ENCODE data around the gene CBFA2T3.

GRCh38 chr16:88876942-88877526 lies 100.0 kb downstream of the CBFA2T3 start:
- TF ChIP-seq CTCF (IDR thresholded peaks at IDR 0.05): no peak
- TF ChIP-seq EZH2 (IDR thresholded peaks at IDR 0.05; ENCODE audit: borderline replicate concordance, insufficient read depth, low read depth, low read length, poor library complexity, severe bottlenecking): no peak

Measured in B cell (primary cell).